Ovary (tissue), 9 donors: ENCODE data around the gene GMPPB. TPM values are rescaled to one million over a fixed set of nuclear protein-coding genes. Genes with fewer than 3 reads are reported as not detected.

Experiments
- DNase-seq, 5 donors: peaks; one replicate each; pipeline ENCODE4 v3.0.0-alpha.2; 2019 to 2020
- H3K27ac ChIP-seq, 2 donors: fragments of 200-600 bp; one replicate each; pipeline versions ENCODE4 v1.5.1 to v1.8.0; 2019 to 2022
- H3K27me3 ChIP-seq: fragments of 200-600 bp; one replicate; pipeline ENCODE4 v1.8.0; 2022
- H3K36me3 ChIP-seq: fragments of 200-600 bp; sonication (generic); one replicate; pipeline ENCODE4 v1.5.1; 2019
- H3K4me1 ChIP-seq: one replicate; pipeline ENCODE4 v1.8.1; 2013; ENCODE audit warnings: mild to moderate bottlenecking, moderate library complexity; ENCODE audit not compliant: insufficient read depth
- H3K4me3 ChIP-seq: fragments of 200-600 bp; sonication (generic); one replicate; pipeline ENCODE4 v1.5.1; 2017
- H3K9me3 ChIP-seq, 2 donors: fragments of 200-600 bp in 1 of 2; sonication (generic) in 1 of 2; one replicate each; pipeline versions ENCODE4 v1.5.1 to v1.8.1; 2013 to 2019; ENCODE audit warnings: mild to moderate bottlenecking in 1 of 2, moderate library complexity in 1 of 2
- EP300 ChIP-seq: sonication (generic); formaldehyde crosslinking; IDR thresholded peaks from one replicate; pipeline ENCODE4 v1.6.1; 2017; ENCODE audit warnings: antibody characterized with exemption
- POLR2A ChIP-seq: fragments of 450-650 bp; IDR thresholded peaks from one replicate; pipeline ENCODE4 v1.6.1; 2017; ENCODE audit warnings: antibody characterized with exemption, mild to moderate bottlenecking, moderate library complexity
- WGBS, 3 donors: extraction: QIAGEN DNeasy Blood & Tissue Kit in 1 of 3; methylation state at CpG; one replicate each; pipeline versions ENCODE4 v1.1.5 to v1.1.7; 2013 to 2017; 5-methylcytosine and 5-hydroxymethylcytosine counted together
- intact Hi-C, 4 donors: fragments of 100-400 bp; cut with DNase I; formaldehyde crosslinking; loops; one replicate each; pipeline versions ENCODE4 v1.11.0 to v1.15.1; 2022 to 2023
- polyA plus RNA-seq, 2 donors: library from polyadenylated mRNA; stranded (reverse); fragments of 200-250 nt in 1 of 2; fragments of 350-450 nt in 1 of 2; fragmentation: Illumina TruSeq in 1 of 2; extraction: RNeasy Lipid Tissue Mini Kit (QIAGEN cat#74804) in 1 of 2; gene quantifications; one replicate each; pipeline ENCODE4 v1.2.3, GENCODE V29; 2013 to 2014
- total RNA-seq, 7 donors: library from RNA; depleted of rRNA in 2 of 7; stranded (reverse); fragments of >200 nt in 2 of 7; fragmentation: NEBNext Ultra II Directional in 3 of 7; extraction: Animal tissue kit (Norgen Biotek cat#: 25700) in 3 of 7; gene quantifications; one replicate each; pipeline versions ENCODE4 v1.1.0 to v1.2.4, GENCODE V29; 2016 to 2023
- TF ChIP-seq, protein P1 (sequence below), 3 donors: fragments of 450-650 bp in 2 of 3; fragments of 200-600 bp in 1 of 3; IDR thresholded peaks; one replicate each; pipeline versions ENCODE4 v1.5.1 to v1.8.0; 2016 to 2022; ENCODE audit warnings: antibody characterized with exemption in 3 of 3, mild to moderate bottlenecking in 1 of 3
- donor health status: DM: no; HTN: no; CAD: no; lungs with moderate emphysema.
- donor health status: DM: no; HTN: no; CAD: no.
- donor health status: Bipolar disorder and iron deficiency.
- donor health status: DM: yes; HTN: yes; CAD: no.
- donor health status: DM: no; HTN: no; CAD: no.
- donor health status: DM: yes; HTN: yes; CAD: no.

The GMPPB gene
- total and polyA plus RNA-seq, 9 donors, result 4.7 to 38.5 (median 25.7) TPM

DNA sequence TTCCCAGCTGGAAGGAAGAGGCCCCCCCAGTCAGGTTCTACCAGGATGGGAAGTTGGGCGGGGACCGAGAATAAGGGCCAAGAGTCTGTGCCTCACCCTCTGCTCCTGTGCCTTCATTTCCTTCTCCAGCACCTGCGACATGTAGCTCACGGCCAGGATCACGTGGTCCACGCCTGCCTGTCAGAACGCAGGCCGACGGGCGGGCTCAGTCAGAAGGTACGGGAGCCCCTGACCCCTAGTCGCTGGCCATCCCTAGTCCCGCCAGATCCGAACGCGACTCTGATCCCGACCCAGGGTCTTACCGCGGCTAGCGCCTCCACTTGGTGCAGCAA, 489 bp downstream of the GMPPB start:
- Histone ChIP-seq H3K36me3 (no peaks in the 10 kb centered on the region), H3K27ac (peak overlapping the region; percentile 68 to 87), H3K27me3 (no peaks in the 10 kb centered on the region), H3K4me1 (peaks cover 12% of the 10 kb centered on the region), H3K4me3 (peak overlapping the region; percentile 96), H3K9me3 (no peaks in the 10 kb centered on the region)
- intact Hi-C loops, result loop anchor here in 2 of 4 donors (2.0 to 5.0 kb wide), 2 partner anchors 64 kb away; partner anchors contain the start of gene IP6K1 (in 2 of the 2)
- WGBS, 3 donors, result 0 to 1% (median 0%) methylated on average over 20 of the region's 20 CpGs
- no peak for TF ChIP-seq POLR2A
- no peak for TF ChIP-seq EP300
- TF ChIP-seq, protein P1, sequence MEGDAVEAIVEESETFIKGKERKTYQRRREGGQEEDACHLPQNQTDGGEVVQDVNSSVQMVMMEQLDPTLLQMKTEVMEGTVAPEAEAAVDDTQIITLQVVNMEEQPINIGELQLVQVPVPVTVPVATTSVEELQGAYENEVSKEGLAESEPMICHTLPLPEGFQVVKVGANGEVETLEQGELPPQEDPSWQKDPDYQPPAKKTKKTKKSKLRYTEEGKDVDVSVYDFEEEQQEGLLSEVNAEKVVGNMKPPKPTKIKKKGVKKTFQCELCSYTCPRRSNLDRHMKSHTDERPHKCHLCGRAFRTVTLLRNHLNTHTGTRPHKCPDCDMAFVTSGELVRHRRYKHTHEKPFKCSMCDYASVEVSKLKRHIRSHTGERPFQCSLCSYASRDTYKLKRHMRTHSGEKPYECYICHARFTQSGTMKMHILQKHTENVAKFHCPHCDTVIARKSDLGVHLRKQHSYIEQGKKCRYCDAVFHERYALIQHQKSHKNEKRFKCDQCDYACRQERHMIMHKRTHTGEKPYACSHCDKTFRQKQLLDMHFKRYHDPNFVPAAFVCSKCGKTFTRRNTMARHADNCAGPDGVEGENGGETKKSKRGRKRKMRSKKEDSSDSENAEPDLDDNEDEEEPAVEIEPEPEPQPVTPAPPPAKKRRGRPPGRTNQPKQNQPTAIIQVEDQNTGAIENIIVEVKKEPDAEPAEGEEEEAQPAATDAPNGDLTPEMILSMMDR (IDR thresholded peaks at IDR 0.05), result no peak
- peak; percentile 51 to 65 (median 60) for DNase-seq

DNA sequence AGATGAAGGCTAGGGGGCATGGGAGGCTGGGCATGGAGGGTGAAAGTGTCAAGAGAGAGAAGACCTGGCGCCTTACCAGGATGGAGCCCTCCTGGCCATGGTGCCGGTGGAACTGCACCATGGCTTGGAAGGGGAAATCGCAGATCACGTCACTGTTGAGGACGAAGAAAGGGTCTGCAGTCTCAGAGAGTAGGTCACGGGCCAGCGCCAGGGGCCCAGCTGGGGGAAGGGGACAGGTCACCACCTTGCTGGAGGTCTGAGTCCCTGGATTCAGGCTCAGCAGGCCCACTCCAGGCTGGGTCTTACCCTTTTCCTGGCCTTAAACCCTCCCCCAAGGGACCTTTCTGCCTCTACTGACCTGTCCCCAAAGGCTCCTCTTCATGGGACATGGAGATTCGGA, 855 bp downstream of the GMPPB start:
- Histone ChIP-seq H3K4me3 (peak overlapping the region; percentile 96), H3K36me3 (no peaks in the 10 kb centered on the region), H3K9me3 (no peaks in the 10 kb centered on the region), H3K27me3 (no peaks in the 10 kb centered on the region), H3K27ac (peak overlapping the region in 1 of 2 donors; percentile 87), H3K4me1 (peaks cover 14% of the 10 kb centered on the region)
- TF ChIP-seq, protein P1 (IDR thresholded peaks at IDR 0.05), result no peak
- TF ChIP-seq EP300 (no peak), POLR2A (no peak)
- peak in 2 of 5 donors; percentile 39 to 47 for DNase-seq
- intact Hi-C loops, result loop anchor here in 2 of 4 donors (2.0 to 5.0 kb wide), 2 partner anchors 64 kb away; partner anchors contain the start of gene IP6K1 (in 2 of the 2)
- WGBS, 3 donors, result 53 to 62% (median 56%) methylated on average over 8 of the region's 8 CpGs

DNA sequence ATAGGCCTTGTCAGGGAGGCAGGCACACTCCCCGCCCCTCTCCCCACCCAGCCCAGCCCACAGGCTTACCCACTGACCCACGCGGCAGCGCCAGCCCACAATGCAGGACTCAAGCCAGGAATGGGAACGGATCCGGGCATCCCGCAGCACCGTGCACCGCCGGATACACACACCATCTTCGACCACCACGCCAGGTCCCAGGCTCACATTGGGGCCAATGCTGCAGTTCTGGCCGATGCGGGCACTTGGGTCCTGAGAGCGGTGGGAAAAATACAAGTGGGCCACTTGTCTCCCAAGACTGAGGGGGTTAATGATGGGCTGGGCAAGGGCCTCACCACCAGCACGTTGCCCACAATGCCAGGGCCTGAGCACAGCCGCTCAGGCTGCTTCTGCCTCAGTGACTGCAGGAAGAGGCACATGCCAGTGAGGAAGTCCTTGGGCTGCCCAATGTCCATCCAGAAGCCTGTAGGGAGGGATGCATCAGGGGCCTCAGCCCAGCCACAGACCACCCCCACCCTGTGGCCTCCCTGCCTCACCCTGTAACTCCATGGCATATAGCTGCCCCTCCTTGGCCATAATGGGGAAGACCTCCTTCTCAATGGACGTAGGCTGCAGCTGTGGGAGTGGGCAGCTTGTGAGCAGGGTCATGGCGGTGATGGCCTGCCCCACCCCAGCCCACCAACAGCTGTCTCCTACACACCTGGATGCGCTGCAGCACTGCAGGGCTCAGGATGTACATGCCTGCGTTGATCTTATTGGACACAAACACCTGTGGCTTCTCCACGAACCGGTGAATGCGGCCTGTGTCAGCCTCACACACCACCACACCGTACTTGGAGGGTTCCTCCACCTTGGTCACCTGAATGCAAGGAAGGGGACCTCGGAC, 1.6 kb downstream of the GMPPB start:
- no peaks in the 10 kb centered on the region for H3K27me3 ChIP-seq
- H3K4me1 ChIP-seq, result peaks cover 14% of the 10 kb centered on the region
- H3K4me3 ChIP-seq, result no peak overlapping the region
- peak in 3 of 5 donors; percentile 27 to 48 (median 40) for DNase-seq
- no peak overlapping the region for H3K27ac ChIP-seq
- TF ChIP-seq, protein P1 (IDR thresholded peaks at IDR 0.05), result no peak
- TF ChIP-seq EP300 (no peak), POLR2A (no peak)
- H3K36me3 ChIP-seq, result no peaks in the 10 kb centered on the region
- no peaks in the 10 kb centered on the region for H3K9me3 ChIP-seq
- WGBS, 3 donors, result 72 to 78% (median 77%) methylated on average over 26 of the region's 26 CpGs
- intact Hi-C loops, result loop anchor here in 2 of 4 donors (2.0 to 5.0 kb wide), 2 partner anchors 65 kb away; partner anchors contain the start of gene IP6K1 (in 2 of the 2)

DNA sequence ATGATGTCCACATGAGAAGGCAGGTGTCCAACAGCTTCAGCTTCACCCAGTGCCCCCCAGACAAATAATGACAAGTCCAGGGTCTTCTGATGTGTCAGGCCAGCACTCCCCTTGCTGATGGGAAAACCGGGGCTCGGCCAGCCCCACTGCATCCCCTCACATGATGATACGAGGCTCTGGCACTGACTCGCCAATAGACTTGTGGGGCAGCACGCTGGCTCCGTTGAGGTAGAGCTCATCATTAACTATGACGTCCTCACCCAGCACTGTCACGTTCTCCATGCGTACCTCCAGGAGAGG, 2.2 kb downstream of the GMPPB start:
- Histone ChIP-seq H3K36me3 (no peaks in the 10 kb centered on the region), H3K9me3 (no peaks in the 10 kb centered on the region), H3K4me3 (no peak overlapping the region), H3K4me1 (peaks cover 14% of the 10 kb centered on the region), H3K27ac (no peak overlapping the region), H3K27me3 (no peaks in the 10 kb centered on the region)
- intact Hi-C loops, result loop anchor here in 1 of 4 donors (5.0 kb wide), 1 partner anchor 66 kb away; the partner anchor contains the start of gene IP6K1
- WGBS, 3 donors, result 63 to 70% (median 65%) methylated on average over 8 to 9 of the region's 9 CpGs
- no peak for TF ChIP-seq EP300
- no peak for TF ChIP-seq POLR2A
- TF ChIP-seq, protein P1 (IDR thresholded peaks at IDR 0.05), result no peak
- peak in 1 of 5 donors; percentile 18 for DNase-seq
